HG03469 (cell line): ENCODE measurements around the gene BRINP2.

Experiments used
- ATAC-seq: cut with Tn5 transposase; IDR thresholded peaks from one replicate; pipeline ENCODE4 v1.9.1; 2021; ENCODE audit warnings: mild to moderate bottlenecking, moderate library complexity, moderate number of reproducible peaks; ENCODE audit not compliant: unreplicated experiment

Gene BRINP2, protein sequence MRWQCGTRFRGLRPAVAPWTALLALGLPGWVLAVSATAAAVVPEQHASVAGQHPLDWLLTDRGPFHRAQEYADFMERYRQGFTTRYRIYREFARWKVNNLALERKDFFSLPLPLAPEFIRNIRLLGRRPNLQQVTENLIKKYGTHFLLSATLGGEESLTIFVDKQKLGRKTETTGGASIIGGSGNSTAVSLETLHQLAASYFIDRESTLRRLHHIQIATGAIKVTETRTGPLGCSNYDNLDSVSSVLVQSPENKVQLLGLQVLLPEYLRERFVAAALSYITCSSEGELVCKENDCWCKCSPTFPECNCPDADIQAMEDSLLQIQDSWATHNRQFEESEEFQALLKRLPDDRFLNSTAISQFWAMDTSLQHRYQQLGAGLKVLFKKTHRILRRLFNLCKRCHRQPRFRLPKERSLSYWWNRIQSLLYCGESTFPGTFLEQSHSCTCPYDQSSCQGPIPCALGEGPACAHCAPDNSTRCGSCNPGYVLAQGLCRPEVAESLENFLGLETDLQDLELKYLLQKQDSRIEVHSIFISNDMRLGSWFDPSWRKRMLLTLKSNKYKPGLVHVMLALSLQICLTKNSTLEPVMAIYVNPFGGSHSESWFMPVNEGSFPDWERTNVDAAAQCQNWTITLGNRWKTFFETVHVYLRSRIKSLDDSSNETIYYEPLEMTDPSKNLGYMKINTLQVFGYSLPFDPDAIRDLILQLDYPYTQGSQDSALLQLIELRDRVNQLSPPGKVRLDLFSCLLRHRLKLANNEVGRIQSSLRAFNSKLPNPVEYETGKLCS

GRCh38 chr1:177170756-177171535, at the start of gene BRINP2:
BRINP2 (plus strand) TSS chr1:177170958; CDS start chr1:177229877, 58,919 bp downstream.
- ATAC-seq, result peak; percentile 78

GRCh38 chr1:177122461-177123251, 48.1 kb upstream of the BRINP2 start:
- ATAC-seq, result no peak

- no peak for ATAC-seq
Observed at GRCh38 chr1:177124577-177125278, 46.0 kb upstream of the BRINP2 start.

DNA sequence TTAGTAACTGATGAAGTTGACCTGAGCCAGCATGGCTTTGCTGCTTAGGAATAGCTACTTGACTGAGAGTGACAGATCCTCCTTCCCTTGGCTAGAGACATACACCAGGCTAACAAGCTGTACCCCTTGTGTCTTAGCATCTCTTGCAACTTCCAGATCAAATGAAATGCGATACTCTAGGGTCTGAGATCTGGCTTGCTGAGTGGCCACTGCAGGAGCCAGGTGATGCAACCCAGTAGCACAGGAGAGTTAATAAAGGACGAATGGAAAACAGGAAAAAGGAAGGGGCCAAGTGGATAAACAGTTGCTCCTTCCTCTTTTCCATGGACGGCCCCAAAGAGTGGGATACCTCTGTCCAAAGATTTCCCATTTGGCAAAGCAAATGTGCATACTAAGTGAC, 44.5 kb upstream of the BRINP2 start:
- no peak for ATAC-seq

DNA sequence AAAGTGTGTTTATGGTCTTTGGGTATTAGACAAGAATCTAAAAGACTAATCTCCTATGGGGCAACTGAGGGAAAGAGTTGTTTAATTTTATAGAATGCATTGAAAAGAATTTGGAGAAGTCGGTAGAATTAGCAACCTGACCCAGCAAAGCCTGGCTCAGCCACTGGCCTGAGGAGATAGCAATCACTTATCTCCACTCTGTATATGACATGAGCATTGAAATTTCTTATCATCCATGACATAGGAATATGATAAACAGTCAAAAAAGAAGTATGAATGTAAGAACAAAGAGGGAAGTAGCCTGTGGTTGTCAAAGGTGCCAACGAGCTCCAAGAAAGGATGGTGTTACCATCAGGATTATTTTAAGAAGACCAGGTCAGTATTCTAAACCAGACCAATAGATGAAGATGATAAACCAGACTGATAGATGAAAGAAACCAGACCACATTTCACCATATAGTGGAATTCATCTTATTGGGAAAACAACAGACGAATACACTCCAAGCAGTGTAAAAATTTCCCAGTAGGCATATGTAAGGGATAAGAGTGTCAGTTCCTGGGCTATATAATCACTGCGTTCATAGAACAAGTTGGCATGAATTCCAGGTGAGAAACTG, 42.0 kb upstream of the BRINP2 start:
- no peak for ATAC-seq

DNA sequence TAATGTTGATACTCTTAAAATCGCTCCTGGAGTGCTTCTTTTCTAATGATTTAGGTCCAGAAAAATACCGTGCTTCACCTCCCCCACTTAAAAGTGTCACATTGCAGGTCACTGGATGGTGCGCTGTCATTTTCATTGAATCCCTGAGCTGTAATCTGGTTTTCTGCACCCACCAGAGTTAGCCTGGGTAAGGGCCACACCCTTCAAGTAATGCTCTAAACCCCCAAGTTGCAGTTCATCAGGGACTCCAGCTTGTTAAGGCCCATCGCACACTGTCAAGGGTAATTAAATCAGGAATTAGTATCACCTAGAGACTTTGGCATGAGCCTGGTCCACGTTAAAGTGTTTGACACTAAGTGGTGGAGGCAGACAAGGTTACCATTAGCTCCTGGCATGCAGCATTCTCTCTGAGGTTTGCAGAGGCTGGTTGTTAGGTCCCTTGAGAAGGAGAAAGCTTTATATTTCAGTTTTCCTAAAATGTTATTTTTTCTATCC, 40.3 kb upstream of the BRINP2 start:
- no peak for ATAC-seq

DNA sequence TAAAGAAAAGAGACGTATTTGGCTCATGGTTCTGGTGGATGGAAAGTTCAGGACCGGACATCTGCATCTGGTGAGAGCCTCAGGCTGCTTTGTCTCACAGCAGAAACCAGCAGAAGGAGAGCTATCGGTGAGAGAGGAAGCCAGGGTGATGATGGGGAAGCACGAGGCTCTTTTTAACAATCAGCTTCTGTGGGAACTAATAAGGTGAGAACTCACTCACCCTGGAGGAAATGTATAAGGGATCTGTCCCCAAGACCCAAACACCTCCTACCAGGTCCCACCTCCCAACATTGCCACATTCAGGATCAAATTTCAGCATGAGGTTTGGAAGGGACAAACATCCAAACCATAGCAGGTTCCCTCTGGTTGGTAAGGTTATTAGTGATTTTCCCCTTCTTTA, 39.0 kb upstream of the BRINP2 start:
- no peak for ATAC-seq

DNA sequence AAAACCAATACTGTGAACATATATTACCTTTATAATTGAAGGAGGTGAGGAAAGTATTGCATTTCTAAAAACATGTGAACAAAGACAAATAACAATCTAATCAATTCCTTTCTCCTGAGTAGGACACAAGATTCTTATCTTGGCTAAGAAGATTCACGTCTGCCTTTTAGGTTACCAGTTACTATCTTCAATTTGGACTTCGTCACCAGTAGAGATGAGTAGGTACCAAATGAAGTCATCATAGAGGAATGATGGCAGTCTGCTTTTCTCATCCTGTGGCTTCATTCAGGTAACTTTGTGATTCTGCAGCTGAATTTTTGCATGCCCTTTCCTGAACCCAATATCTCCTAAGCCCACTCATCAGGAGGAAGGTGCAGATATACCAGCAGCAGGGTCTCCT, 38.6 kb upstream of the BRINP2 start:
- no peak for ATAC-seq

- ATAC-seq, result no peak
Observed at GRCh38 chr1:177133977-177134538, 36.7 kb upstream of the BRINP2 start.

- no peak for ATAC-seq
Observed at GRCh38 chr1:177135250-177135649, 35.5 kb upstream of the BRINP2 start.

DNA sequence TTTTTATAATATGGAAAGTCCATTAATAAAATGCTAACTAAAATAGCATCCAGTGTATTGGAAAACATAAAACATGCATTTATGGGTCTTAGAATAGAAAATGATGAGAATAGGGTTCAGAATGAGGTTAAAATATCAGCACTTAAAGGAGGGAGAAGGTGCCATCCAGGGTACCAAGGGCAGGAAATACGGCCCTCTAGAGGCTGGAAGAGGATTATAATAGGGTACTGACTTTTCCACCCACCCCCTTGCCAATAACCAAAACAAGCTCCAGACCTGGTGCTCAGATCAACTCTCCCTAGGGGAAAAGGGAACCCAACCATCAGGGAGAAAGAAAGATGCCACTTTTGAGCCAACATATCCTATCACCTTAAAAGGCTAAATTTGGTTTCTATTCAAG, 32.9 kb upstream of the BRINP2 start:
- no peak for ATAC-seq

GRCh38 chr1:177138347-177138746, 32.4 kb upstream of the BRINP2 start:
- no peak for ATAC-seq

DNA sequence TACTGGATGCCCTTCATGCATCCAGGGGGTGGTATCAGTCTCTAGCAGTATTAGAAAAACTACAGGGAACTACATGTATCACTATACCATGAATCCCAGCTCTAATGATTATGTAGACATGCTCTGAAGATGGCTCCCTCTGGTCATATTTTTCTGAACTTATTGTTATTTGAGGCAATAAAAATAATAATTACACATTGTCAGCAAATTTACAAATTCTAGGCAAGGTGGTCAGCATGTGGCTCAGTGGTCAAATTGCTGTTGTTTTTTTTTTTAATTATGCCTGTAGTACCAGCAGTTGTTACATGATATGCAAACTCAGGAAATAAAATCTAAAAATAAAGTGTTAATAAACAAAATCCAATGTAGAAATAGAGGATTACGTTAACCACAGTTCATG, 28.7 kb upstream of the BRINP2 start:
- ATAC-seq, result no peak

DNA sequence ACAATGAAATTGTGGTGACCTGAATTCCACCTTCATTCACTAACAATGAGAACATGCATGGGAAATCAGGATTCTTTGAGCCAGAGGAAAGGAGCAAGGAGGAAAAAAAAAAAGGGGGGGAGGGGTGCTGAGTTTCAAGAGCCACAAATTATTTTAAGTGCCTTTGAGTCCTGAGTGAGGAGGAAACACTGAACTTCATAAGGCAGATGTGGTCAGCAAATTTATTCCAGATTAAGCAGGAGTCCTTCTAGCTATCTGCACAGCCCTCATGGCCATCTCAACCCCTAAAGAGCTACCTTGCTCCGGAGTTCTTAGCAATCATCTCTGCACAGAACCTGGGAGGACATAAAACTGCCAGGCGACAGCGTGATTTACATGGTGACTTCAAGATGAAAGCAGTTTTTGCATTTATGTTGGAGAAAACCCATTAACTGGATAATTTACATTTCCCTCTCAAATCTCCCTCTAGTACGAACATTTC, 27.9 kb upstream of the BRINP2 start:
- ATAC-seq, result no peak

DNA sequence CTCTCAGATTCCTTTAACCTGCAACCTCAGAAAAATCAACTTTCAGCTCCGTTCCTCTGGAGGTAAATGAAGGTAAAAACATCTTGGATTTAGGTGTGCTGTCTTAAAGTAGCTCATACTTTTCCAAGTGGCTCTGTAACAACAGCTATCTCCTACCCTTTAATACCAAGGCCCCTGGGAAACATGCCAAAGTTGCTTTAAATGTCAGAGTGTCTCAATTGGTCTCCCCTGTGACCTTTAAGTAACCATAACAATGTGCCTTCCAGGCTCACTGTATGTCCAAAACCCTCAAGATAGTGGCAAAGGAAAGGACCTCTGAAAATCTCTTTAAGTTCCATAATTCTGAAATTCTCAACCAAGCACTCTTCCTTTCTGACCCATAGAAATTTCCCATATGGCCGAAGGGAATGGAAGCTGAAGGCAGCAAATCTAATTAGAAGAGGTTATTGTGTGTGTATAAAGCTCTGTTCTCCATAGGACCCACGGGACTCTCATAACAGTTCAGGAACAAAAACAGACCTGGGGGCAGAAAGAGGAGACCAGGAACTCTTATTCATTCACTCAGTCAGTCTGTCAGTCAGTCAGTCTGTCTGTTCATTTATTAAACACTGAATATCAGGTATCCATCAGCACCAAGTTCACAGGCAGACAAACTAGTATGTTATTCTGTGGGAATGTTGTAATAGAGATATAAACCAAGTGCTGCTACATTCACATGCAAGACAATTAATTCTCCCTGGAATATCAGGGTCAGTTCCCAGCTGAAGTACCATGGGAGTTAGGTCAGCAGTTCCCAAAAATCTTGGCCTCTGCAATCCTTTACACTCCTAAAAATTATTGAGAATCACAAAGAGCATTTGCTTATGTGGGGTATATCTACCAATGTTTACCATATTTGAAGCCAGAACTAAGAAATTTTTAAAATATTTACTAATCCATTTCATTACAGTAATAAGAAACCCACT, 25.4 kb upstream of the BRINP2 start:
- ATAC-seq, result no peak

DNA sequence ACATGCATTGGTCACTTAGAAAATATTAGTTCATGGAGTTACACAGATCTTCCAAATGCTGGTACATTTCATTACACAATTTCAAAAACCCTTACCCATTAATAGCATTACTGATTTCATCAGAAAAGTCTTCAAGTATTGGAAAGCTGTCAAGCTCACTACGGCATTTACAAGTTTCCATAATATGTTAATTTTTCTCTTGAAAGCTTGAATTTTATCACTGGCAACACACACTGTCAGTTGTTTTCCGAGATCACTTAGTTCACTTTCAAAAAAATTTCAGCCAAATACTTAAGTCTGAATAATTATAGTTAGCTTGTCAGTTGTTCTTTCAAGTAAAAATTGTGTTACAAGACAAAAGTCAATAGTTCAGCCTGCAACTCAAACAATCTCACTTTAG, 24.3 kb upstream of the BRINP2 start:
- no peak for ATAC-seq

DNA sequence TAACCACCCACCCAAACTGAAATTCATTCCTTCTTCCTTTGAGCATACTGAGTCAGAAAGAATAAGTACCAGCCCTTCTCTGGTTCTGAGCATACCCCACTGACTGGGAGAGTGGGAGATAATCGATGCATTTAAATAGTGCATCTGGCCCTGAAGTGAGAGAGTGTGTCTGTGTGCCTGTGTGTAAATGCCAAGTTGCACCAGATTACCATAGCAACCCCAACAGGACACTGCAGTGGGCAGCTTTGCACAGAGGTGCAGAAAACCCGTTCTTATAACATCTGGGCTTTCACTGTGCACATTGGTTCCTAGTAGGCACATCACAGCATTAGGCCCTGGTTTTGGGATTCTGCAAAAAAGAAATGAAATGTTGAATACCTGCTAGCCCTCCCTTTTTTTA, 8.5 kb upstream of the BRINP2 start:
- ATAC-seq, result no peak
